PC-3 (cell line): ENCODE data around the gene JMJD7.

Source experiments
- CTCF ChIP-seq: fragments of 300-600 bp; sonication (generic); conservative IDR thresholded peaks from 2 replicates; pipeline ENCODE4 v1.5.1; 2017; ENCODE audit warnings: antibody characterized with exemption, low read depth, mild to moderate bottlenecking, low read length
- EZH2 ChIP-seq: fragments of 300-600 bp; sonication (generic); IDR thresholded peaks from one replicate; pipeline ENCODE4 v1.6.1; 2017; ENCODE audit warnings: antibody characterized with exemption, mild to moderate bottlenecking, low read length; ENCODE audit not compliant: unreplicated experiment

- no peak for TF ChIP-seq CTCF
- no peak for TF ChIP-seq EZH2
Observed at GRCh38 chr15:41778521-41778920, 49.4 kb upstream of the JMJD7 start.
